HL-60/S4 treated with phorbol 12-myristate 13-acetate at 8.2 ng/mL for 4 days and 3 days (cell line): ENCODE results near the gene IL12RB2.
"Not testable (repeated sequence)": the region's sequence is repeated elsewhere in the genome, so short reads cannot be mapped to it uniquely, and the experiment has no call there.

Experiments used
- in situ Hi-C: fragments of 300-500 bp; cut with MboI; formaldehyde crosslinking; loops from 2 replicates; pipeline ENCODE4 v1.15.0; 2022; ENCODE audit warnings: low sequenced_read_pairs

Gene IL12RB2

DNA sequence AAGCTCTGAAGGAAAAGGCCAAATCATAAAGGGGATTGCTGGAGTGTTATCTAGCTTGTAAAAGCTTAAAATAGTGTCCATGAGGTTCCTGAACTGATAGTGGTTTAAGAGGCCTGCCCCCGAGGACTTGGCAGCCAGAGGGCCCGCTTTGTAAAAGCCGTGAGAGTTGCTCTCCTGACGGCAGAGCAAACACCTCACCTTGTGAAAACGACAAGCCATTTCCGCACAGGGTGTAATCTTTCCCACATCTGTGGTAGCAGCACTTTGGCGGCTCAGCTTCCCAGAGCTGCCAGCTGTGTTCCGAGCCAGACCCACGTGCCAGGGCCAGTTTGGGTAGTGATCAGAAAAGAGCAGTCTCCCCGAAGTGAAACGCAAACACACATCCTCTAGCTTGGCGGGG, 85.6 kb downstream of the IL12RB2 start:
- in situ Hi-C loops: no loop called here

DNA sequence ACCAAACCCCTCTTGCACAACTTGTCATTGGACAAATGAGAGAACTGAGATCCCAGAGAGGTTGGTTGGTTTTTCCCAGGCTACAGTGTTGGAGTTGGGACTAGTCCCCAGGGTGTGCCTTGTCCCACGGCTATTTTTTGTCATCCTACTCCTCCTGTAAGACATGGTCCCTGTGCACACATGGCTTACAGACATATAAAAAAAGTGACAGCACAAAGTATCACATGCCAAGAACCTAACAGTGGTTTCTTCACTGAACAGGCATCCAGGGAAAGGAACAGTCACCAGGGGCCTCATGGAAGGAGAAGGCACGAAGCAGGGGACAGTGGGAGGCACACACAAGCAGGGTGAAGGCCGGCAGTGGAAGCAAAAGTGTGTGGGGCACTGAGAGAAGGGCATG, 86.1 kb downstream of the IL12RB2 start:
- in situ Hi-C loops: no loop called here

DNA sequence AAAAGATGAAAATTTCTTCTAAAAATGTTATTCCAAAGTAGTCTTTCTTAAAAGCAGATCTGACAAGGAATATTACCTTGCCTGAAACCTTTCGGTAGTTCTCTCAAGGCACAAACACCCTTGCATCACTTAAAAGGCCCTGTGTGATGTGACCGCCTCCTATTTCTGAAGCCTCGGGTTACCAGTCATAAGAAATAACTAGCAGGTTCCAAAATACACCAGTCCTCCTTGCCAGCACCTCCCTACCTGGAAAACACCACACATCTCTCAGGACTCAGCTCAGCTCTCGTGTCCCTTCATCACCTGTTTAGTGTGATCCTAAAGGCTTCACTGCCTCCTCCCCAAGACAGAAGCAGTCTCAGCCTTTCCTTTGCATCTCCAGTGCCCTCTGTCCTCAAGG, 86.9 kb downstream of the IL12RB2 start:
- in situ Hi-C loops: no loop called here

DNA sequence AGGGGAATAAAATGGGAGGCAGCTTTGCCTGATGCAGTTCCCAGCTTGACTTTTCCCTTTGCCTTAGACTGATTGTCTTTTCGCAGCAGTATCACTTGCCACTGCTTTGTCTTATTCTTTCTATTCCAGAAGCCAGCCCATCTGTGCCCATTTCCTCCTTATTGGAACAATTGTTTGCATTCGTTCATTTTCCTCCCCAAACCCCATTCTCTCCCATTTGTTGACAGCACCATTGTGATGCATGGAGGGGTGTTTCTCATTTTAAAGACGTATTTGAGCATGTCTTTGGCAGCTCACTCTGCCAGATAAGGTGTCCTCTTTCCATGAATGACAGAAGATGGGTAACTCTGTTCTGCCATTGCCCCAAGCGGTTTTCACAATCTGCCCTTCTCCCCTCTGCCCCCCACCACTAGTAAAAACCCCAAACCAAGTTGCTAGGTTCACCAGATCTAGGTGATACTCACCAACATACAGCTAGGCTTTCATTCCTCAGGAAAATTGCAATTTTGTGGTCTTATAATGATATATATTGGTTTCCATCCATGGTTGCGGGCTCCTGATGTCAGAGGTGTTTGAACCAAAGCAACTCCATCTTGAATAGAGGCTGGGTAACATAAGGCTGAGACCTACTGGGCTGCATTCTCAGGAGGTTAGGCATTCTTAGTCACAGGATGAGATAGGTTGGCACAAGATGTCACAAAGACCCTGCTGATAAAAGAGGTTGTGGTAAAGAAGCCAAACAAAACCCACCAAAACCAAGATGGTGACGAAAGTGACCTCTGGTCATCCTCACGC, 91.7 kb downstream of the IL12RB2 start:
- in situ Hi-C loops: no loop called here

DNA sequence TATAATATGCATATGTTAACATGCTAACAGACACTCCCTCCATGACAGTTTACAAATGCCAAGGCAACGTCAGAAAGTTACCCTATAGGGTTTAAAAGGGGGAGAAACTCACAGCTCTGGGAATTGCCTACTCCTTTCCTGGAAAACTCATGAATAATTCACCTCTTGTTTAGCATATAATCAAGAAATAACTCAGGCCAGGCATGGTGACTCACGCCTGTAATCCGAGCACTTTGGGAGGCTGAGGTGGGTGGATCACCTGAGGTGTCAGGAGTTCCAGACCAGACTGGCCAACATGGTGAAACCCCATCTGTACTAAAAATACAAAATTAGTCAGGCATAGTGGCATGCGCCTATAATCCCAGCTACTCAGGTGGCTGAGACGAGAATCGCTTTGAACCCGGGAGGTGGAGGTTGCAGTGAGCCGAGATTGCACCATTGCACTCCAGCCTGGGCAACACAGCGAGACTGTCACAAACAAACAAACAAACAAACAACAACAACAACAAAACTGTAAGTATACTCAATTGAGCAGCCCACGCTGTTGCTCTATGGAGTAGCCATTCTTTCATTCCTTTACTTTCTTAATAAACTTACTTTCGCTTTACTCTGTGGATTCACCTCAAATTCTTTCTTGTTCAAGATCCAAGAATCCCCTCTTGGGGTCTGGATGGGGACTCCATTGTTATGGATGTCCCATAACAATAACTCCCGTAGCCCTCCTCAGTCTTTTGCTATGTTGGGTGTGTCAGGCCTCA, 92.5 kb downstream of the IL12RB2 start:
- in situ Hi-C loops: not testable (repeated sequence)

DNA sequence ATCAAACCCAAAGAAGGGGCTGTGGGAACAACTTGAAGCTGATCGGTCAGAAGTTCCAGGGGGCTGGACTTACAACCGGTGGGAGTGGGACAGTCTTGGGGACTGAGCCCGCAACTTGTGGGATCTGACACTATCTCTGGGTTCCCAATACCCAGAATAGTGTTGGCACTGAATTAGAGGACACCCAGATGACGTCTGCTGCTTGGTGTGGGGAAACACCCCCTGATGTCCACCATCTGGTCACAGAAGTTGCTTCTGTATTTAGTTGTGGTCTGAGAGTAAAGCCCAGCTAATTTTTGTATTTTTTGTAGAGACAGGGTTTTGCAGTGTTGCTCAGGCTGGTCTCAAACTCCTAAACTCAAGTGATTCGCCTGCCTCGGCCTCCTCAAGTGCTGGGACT, 93.8 kb downstream of the IL12RB2 start:
- in situ Hi-C loops: no loop called here

DNA sequence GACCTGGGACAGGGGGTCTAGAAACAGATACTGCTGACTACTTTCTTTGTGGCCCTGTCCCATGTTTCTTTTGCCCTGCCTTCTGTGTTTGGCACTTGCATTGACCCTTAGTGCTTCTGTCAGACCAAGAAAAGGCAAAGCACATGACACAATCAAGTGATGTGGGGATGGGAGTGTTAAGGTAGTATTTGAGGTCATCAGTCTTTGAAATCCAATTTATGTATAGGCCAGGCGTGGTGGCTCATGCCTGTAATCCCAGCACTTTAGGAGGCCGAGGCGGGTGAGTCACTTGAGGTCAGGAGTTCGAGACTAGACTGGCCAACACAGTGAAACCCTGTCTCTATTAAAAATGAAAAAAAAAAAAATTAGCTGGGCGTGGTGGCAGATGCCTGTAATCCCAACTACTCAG, 96.5 kb downstream of the IL12RB2 start:
- in situ Hi-C loops: no loop called here

DNA sequence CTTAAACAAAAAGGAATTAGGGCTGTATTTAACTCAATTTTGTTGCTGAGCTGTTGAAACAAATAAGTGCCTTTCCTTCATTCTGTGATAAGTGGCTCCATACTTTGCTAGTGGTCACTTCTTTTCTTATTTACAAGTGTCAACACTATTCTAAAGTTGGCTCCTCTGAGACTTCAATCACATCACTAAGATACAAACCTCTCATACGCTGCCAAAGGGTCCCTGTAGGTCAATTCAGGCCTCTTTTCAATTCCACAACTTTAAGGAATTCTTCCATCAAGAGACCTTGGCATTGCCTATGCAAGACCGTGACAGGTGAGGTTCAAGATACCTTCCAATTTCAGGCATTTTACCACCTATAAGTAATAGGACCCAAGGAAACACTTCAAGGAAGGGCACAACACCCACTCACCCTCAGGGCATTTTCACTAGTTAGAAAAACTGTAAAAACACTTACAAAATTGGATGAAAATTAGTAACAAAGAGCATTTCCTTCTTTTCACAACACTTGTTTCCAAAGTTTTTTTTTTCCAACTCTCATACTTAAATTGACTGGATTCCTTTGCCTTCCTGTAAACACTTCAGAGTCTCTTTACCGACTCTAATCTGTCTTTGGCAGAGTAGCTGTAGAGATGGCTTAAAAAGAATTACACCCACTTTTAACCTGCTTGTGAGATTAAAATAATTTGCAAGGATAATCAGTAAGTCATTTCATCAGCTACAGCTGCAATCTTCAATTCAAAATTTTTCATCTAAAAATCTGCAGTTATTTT, 98.0 kb downstream of the IL12RB2 start:
- in situ Hi-C loops: no loop called here

DNA sequence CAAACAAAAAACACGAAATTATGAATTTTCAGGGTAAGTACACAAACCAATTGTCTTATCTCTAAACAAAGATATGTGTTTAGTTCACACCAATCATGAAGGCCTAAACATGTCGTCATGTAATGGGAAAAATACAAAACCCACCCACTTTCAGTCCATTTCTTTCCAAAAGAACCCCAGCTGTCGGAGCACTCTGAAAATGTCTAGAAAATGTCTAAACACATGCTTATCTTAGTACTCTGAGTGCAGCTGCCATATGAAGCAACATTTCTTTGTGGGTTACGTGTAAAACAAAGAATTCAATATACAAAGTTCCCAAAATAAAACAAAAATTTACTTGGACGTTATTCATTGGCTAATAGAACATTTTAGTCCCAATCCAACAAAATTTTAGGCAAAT, 99.8 kb downstream of the IL12RB2 start:
- in situ Hi-C loops: no loop called here

DNA sequence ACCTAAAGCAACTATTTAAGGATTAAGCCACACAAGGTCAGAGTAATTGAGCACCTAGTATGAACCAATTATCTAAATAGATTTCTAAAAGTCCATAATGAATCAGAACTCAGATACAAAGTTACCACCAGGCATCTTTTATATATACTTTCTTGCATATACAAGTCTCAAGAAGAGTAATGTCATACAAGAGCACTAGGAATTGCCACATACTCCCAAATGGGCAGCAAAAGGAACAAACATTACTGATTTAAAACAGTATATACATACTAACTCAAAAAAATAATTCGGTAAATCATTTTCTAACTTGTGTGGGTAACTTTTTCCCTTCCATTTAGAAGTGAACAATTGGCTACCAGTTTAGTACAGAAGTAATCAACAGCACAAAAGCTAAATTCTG, 100.5 kb downstream of the IL12RB2 start:
- in situ Hi-C loops: no loop called here

DNA sequence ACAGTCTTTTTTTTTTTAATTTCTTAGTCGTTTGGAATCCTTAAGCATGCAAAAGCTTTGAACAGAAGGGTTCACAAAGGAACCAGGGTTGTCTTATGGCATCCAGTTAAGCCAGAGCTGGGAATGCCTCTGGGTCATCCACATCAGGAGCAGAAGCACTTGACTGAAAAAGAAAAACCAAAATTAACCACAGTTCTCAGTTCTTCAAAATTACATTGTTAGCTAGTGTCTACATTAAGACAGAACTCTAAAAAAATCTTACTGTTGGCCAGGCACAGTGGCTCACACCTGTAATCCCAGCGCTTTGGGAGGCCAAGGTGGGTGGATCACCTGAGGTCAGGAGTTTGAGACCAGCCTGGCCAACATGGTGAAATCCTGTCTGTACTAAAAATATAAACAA, 105.4 kb downstream of the IL12RB2 start:
- in situ Hi-C loops: not testable (repeated sequence)

DNA sequence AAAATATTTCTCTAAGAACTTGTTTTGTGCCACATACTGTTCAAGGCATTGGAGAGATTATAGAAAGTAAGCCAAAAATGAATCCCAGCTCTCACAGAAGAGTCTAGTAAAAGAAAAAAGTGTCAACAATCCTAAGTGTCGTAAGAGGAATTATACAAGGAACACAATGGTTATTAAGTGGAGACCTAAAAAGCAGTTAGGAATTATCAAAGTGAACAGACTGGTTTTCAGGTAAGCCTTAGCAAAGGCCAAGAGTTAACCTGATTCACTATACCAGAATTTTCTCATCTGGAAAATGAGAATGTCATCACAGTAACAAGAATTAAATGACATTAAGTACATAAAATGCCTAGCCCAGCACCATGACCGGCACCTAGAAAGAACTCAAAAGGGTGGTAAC, 106.9 kb downstream of the IL12RB2 start:
- in situ Hi-C loops: no loop called here

DNA sequence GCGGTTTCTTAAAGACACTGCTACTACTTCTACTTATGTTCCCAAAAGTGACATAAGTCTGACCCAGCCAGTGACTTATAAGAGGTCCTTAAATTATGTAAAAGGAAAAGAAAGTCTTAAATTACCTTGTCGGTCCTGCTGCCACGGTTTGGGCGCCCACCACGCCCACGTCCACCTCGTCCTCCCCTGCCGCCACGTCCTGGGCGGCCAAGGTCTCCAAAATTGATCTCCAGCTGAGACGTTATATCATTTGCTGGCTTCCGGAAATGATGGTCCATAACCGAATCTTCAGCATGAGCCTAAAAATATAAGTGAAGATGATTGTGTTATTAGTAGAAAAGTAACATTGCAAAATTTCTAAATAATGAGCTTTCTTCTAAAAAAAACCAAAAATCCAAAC, 107.4 kb downstream of the IL12RB2 start:
- in situ Hi-C loops: no loop called here

DNA sequence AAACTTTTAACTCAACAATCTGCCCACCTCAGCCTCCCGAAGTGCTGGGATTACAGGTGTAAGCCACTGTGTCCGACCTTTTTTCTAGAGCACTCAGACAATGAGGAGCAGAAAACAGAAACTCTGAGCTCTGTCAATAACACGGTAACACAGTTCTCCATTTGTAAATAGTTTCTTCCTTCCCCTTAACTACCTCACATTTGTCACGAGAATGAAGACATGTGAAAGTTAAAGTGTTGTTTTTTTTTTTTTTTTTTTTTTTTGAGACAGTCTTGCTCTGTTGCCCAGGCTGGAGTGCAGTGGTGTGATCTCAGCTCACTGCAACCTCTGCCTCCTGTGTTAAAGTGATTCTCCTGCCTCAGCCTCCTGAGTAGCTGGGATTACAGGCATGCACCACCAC, 110.1 kb downstream of the IL12RB2 start:
- in situ Hi-C loops: not testable (repeated sequence)

DNA sequence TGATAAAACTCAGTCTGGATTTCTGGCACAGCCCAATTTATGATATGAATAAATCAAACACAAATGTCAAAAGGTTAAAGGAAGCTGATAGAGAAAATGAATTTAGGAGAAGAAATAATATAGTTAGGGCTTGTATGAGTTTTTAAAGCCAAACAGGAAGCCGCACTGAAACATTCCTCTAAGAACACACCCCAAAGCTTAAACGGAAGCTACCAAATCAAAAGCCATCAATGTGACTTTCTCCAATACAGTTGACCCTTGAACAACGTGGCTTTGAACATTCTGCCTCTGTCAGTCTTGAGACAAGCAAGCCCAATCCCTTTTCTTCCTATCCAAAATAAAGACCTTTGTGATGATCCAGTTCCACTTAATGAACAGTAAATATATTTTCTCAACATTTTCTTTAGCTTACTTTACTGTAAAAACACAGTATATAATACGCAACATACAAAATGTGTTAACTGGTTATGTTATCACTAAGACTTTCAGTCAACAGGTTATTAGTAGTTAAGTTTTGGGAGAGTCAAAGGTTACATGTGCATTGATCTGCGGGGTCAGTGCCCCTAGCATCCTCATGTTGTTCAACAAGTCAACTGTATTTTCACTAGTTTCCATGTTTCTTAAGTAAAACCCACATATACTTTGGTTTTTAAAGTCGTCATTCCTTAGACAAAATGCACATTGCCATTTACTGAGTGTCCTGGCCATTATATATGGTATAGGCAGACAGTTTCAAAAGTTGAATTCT, 111.3 kb downstream of the IL12RB2 start:
- in situ Hi-C loops: no loop called here

DNA sequence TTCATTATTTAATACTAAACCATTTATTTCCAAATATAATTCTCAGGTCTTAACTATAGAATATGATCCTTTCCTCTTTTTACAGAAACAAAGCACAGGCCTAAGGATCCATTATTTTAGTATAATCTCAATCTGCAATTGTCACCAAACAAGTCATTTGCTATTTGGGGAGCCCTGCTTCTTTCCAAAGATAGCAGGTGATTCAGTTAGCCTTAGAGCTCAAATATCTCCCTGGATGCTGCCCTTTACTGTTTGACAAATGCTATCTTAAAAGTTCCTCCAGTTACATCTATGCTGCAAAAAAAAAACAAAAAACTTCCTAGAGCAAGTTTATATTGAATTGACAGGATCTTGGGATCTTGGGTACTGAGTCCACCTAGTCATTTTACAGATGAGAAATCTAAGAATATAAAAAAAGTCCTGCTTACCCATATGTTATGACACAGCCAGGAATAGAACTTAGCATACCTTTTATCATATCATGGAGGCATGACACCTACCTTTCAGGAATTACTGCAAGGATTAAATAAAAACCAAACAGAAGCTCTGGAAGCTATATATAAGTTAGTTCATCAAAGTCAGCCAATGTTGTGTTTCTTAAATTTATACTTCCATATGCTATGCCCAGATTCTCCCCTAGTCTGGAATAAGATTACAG, 113.3 kb downstream of the IL12RB2 start:
- in situ Hi-C loops: no loop called here

DNA sequence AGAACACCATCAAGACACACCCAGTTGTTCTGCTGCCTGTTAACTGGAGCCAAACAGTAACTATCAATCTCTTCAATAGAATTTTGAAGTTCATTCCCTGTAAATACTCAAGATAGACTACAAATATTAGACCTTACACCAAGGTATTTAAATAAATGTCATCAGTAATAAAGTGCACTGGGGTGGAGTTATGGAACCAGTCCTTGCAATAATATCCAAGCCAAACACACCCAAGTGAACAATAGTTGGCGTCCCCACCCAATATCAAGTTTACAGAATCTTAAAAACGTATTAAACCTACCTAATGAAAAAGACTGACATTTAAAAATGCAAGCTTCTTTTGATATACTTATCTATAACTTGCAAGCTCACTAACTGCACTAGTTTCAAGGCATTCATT, 119.8 kb downstream of the IL12RB2 start:
- in situ Hi-C loops: no loop called here

DNA sequence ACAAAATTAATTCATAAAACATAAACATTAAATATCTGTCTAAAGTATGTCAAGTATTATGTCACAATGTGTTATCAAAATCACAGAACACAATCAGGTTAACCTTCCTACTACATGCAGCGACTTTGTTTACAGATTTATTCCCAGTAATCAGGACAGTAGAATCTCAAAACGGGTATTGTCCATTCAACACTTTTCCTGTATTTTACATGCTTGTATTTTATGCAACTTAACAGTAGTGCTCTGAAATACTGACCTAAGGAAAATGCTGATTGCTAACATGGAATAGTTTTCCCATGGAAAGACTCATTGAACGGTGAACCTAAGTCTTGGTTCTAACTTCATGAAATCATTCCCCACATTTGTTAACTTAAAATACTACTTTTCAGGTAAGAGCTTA, 120.3 kb downstream of the IL12RB2 start:
- in situ Hi-C loops: no loop called here

DNA sequence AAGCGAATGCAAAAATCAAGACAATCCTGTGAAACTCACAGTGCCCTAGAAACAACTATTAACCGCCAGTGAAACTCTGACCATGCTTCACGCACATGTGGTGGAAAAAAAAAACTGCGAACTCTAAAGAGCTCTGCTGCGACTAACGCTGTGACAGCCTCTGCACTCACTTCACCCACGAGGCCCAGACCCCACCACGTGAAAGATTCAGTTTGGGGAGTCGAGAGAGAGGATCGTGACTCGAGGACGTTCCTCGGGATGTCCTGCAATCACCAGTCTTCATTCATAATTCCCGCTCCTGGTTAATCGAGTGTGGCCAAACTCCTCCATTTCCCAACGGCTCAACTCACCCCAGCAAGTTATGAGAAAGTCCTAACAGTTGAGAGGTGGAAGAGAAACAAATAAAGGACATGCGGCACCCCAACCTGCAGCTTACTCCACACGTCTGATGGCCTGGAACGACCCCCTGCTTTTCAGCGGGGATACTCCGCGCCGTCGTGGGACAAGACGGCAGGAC, 121.4 kb downstream of the IL12RB2 start:
- in situ Hi-C loops: no loop called here
